HG03159 (cell line): ENCODE measurements around the gene ZNF516.
"Not testable (repeated sequence)": the region's sequence is repeated elsewhere in the genome, so short reads cannot be mapped to it uniquely, and the experiment has no call there.

Experiments used
- ATAC-seq: cut with Tn5 transposase; IDR thresholded peaks from one replicate; pipeline ENCODE4 v1.9.1; 2021; ENCODE audit warnings: mild to moderate bottlenecking, moderate library complexity; ENCODE audit not compliant: unreplicated experiment

ZNF516 gene

DNA sequence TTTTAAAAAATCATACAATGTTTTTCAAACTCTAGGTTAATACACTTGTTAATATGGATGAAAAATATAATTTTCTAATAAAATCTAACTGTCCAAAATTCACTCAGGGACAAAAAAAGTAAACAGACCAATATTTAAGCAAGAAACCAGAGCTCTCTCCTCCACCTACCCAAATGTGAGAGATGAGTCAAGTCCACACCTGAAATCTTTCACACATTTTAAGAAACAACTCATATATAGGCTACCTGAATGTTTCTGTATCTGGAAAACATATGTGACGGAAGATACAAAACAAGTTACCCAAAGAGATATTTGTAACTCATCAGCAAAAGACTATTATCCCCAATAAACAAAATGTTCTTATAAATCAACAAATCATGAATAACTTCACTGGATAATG, 20.2 kb downstream of the ZNF516 start:
- no peak for ATAC-seq

- ATAC-seq = not testable (repeated sequence)
These were observed 21.5 kb downstream of the ZNF516 start for GRCh38 chr18:76473521-76473920.

DNA sequence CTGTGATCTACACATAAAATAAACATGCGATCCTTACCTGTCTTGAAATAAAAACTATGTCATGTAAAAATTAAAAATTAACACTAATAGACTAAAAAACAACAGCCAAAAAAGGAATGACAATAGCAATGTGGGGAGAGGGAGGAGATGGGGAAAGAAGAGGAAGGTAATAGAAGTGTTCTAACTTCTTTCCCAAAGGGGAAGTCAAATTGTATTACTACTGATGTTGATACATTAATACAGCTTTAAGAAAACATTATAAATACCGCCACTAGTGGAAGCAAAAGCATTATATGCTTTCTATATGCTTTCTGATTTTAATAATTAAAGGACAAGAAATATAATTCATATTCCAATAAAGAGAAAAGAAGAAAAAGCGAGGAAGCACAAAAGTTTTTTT, 22.2 kb downstream of the ZNF516 start:
- ATAC-seq = no peak

GRCh38 chr18:76471593-76471992, 23.4 kb downstream of the ZNF516 start:
- no peak for ATAC-seq

DNA sequence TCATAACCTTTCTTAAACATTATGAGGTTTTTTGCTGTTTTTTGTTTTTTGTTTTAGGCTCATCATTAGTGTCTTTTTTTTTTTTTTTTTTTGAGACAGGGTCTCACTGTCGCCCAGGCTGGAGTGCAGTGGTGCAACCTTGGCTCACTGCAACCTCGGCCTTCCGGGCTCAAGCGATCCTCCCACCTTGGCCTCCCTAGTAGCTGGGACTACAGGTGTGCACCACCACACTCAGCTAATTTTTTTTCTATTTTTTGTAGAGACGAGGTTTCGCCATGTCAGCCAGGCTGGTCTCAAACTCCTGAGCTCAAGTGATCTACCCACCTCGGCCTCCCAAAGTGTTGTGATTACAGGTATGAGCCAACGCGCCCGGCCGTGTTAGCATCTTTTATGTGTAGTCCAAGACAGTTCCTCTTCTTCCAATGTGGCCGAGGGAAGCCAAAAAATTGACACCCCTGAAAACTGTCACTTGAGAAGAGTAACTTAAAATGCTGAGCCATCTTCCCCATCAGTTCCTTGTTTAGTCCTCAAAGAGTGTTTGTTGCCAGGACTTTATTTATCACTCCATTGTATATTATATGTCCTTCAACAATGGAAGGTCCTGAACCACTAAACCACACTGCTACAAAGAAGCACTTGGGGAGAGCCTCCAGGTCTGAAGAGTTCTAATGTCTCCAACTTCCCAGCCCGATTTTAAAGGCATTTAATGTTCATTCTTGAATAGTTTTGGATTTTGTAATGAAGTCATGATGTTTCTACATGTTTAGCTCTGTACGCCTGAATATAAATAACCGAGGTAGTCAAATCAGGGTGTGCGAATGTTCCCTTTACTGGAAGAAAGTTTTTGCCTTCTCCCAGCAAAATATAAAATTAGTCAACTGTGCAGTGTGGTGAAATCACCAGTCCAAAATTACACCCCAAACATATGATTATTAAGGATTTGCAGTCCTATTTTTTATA, 26.4 kb downstream of the ZNF516 start:
- no peak for ATAC-seq

- no peak for ATAC-seq
These were observed 27.5 kb downstream of the ZNF516 start for GRCh38 chr18:76467371-76468190.

GRCh38 chr18:76466410-76466991, 28.5 kb downstream of the ZNF516 start:
- ATAC-seq = no peak

GRCh38 chr18:76465630-76466409, 29.2 kb downstream of the ZNF516 start:
- no peak for ATAC-seq

DNA sequence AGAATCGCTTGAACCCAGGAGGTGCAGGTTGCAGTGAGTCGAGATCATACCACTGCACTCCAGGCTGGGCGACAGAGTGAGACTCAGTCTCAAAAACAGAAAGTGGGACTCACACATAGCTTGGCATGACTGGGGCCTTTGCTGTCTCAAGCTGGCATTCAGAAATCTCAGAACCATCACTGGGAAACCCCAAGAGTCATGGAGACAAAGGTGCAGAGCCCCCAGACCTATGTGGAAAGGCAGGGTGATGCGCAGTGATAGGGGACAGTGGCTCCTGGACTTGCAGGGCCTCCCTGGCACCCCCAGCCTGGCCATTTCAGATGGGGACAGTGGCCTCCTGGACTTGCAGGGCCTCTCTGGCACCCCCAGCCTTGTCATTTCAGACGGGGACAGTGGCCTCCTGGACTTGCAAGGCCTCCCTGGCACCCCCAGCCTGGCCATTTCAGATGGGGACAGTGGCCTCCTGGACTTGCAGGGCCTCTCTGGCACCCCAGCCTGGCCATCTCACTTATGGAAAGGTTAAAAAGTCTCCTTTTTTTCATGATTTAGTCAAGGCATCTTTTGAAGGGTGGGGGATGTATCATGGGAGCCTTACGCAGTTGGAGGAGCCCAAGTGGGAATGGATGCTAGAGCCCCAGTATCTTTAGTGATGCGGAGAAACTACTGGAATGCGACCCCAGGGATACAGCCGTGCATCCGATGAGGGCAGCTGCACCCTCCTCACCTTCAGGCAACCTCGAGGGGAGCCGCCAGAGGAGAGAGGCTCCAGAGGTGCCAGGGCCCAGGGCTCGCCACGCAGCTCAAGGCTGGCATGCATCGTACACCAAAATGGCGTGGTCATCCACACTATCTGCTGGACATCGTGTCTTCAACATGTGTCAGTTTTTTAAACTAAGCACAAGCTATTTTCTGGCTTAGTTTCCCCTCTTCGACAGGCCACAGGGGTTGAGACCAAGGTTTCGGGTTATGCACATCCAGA, 30.5 kb downstream of the ZNF516 start:
- no peak for ATAC-seq

- no peak for ATAC-seq
These were observed 31.2 kb downstream of the ZNF516 start for GRCh38 chr18:76463872-76464271.

GRCh38 chr18:76463358-76463757, 31.7 kb downstream of the ZNF516 start:
- no peak for ATAC-seq

DNA sequence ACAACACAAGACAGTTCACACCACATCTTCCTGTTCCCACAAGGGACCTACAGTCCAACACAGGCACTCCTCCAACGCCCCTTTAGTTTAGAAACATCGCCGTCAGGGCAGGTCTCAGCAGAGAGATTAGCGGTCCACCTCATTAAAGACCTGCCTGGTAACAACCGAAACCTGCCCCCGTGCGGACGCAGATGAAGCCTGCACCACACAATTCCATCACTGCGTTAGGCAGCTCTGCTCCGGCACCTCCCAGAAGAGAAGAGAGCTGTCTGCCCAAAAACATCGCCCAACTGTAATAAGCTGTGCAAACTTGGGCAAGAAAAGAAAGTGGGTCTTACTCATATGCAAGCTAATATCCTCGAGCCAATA, 32.7 kb downstream of the ZNF516 start:
- no peak for ATAC-seq

- no peak for ATAC-seq
These were observed 33.2 kb downstream of the ZNF516 start for GRCh38 chr18:76461692-76462325.

DNA sequence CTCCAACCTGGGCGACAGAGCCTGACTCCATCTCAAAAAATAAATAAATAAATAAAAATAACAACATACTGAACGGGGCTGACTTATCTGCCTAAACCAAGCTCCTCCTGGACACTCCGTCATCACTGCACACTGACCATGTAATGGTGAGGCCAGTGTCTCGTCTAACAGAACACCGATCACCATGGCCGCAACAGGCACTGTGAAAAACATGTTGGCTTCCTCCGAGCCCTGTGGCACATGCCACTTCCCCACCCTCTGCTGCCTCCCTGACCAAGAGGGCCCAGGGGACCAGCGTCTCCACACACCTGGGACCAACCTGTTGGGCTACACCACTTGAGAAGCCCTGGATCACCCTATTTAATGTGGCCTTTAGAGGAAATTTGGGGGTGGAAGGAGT, 33.9 kb downstream of the ZNF516 start:
- no peak for ATAC-seq

DNA sequence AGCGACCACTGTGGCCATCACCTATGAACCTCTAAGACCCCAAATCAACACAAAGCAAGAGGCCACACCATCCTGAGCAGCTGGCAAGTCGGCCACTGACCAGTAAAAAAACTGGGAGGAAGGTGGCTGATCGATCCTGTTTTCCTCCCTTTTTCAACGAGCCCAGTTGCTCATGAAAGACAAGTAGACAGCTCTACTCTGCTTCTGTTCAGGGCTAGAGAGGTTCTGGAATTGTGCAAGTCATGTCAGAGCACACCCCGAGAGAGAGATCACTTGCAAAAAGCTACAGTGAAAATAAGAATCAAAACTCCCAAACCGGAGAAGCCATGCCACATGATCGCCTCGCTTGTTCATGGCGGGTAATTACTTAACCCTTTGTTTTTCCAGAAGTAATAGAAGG, 34.6 kb downstream of the ZNF516 start:
- no peak for ATAC-seq

DNA sequence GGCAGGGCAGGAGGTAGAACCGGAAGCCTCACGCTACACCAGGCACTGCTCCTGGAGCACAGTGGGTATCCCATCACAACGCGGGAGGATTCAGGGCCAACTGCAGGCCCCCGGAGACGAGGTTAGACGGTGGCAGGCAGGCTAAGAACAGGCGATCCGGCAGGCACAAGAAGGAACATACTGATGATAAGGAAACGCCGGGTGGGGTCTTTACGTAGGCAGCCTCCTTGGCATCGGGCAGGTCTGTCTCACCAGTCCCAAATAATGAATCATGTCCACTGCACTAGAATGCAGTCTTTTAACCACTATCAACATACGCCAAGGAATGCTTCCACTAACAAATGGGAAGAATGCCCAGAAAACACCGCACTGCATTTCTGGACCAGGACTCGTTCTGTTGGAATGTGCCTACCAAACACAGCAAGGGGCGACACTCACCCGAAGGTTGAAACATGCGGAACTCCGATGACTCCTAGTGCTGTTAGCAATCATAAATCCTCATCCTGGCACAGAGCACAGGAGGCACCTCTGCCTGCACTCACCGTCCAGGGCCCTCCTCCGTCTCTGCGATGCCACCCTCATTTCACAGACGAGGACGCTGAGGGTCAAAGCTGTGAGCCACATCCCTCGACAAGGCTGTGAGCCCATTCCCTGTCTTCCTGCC, 35.2 kb downstream of the ZNF516 start:
- no peak for ATAC-seq

DNA sequence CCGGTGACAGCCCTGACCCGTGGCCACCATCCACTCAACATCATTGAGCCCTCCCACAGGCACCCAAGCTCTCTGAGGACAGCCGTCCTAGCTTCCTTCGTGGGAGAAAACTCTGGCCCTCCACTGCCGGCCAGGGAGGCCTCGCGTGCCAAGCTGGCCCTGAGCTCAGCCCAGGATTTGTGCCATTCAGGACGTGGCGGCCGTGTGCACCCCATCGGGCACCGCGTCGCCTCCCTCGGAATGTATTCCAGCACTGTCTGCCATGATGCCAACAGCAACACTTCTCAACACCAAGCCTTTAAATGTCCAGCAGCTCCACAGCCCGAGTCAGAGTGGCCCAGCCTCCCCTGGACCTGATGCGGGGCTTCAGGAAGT, 35.7 kb downstream of the ZNF516 start:
- ATAC-seq = no peak

DNA sequence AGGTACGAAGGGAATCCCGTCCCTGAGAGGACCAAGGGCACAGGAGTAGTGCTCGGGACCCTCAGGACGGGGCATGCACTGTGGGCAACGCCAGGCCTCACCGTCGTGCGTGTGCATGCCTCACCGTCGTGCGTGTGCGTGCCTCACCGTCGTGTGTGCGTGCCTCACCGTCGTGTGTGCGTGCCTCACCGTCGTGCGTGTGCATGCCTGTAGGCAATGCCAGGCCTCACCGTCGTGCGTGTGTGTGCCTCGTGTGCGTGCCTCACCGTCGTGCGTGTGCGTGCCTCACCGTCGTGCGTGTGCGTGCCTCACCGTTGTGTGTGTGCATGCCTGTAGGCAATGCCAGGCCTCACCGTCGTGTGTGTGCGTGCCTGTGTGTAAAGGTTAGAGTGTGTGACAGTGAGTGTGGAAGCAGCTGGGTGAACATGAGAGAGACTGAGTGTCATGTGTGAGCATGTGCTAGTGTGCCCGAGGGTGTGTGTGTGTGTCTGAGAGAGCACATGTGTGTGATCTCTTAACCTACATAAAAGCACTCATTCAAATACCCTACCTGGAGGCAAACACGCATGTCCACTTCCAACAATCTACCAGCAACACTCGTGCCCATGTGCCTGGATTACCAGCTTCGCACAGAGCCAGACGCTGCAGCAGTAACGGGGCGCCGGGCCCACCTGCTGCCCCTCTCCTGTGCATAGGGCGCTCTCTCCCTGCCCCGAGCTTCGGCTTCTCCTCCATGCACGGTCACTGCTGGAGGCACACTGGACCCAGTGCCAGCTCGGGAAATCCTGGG, 36.3 kb downstream of the ZNF516 start:
- no peak for ATAC-seq
